Caki2 (cell line): ENCODE results near the gene MIGA1. TPM values are rescaled to one million over a fixed set of nuclear protein-coding genes. Genes with fewer than 3 reads are reported as not detected.
"Not testable (repeated sequence)": the region's sequence is repeated elsewhere in the genome, so short reads cannot be mapped to it uniquely, and the experiment has no call there.

Experiments
- DNase-seq: peaks from one replicate; pipeline ENCODE4 v3.0.0-alpha.2; 2015; ENCODE audit warnings: low read depth
- in situ Hi-C: cut with HindIII; loops from 2 replicates; pipeline ENCODE4 v1.10.0; 2016; ENCODE audit warnings: low sequenced_read_pairs, low pct_unique_long_range_greater_than_20kb, mixed read lengths
- total RNA-seq: library from RNA; depleted of rRNA; stranded (reverse); fragments of >200 nt; shearing (Covaris generic); gene quantifications from 2 replicates; pipeline ENCODE4 v1.2.3, GENCODE V29; 2014; ENCODE audit warnings: low replicate concordance

The MIGA1 gene
- total RNA-seq, 1 experiment from 2014 or later: 2.8 TPM

DNA sequence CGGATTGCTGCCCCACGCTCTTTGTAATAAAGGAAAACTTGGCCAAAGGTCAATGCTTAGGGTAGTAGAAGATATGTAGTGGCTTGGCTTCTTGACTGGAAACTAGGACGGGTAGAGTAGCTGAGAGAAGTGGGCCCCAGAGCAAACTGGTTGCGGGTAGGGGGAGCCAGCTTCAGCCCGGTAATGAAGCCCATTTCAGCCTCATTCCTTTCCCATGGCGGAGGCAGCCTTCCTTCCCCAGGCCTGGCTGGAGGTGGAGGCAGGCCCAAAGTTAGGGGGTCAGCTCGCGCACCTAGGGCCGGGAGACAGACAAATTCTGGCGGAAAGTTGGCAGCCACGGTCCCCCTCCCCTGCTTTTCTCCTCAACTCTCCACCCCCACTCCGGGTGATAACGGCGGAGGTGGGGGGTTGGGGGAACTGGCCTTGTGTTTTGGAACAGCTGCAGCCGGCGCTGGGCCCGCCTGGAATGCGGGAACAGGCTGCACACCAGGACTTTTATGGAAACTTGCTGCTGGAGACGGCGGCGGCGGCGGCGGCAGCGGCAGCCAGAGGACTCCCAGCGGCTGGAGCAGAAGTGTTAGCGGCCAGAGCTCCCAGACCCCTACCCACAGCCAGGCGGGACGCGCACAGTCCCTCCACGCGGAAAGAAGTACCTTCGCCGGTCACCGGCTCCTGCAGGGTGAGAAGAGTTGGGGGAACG is 108.8 kb downstream of the MIGA1 start, which contains the start of gene NEXN:
Gene NEXN (plus strand): TSS at position 544 of the 700 bp plus-strand sequence. CDS start 27,483 bp downstream, outside the sequence.
- in situ Hi-C loops: no loop called here
- peak; percentile 64 for DNase-seq

DNA sequence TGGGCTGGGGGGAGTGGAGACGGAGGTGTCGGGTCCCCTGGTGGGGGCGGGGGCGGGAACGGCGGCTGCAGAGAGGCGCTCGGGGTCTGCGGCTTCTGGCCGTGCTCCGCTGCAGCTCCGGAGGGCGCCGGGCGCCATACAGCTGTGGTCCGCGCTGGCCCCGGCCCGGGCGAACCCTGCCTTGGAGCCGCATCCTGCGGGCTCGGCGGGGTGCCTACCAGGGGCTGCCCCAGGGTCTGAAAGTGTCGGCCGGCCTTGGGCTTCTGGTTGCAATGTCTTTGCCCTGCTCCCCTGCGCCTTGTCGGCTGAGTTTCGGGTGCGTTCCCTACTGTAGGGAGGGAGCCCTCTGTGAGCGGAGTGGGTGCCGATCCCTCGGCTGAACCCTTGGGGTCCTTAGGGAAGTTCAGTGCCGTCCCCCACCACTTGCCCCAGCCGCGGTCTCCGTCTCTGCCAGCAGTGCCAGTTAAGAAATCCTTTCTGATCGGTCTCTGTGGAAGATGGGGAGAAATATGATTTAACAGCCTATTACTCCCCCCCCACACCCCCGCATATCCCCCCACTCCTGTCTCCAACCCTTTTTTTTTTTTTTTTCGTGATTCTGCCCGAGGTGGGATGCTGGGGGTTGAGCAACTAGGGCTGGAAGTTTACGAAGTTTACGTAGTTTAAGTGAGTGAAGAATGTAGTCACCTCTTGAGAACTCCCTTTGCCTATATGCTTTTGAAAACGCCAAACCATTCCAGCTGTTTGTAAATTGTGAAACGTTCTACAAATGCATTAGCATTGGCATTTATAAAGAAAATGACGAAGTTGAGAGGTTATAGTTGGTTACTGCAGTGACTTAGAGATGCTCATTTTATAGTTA is 109.6 kb downstream of the MIGA1 start:
- DNase-seq: peak; percentile 51
- in situ Hi-C loops: no loop called here

DNA sequence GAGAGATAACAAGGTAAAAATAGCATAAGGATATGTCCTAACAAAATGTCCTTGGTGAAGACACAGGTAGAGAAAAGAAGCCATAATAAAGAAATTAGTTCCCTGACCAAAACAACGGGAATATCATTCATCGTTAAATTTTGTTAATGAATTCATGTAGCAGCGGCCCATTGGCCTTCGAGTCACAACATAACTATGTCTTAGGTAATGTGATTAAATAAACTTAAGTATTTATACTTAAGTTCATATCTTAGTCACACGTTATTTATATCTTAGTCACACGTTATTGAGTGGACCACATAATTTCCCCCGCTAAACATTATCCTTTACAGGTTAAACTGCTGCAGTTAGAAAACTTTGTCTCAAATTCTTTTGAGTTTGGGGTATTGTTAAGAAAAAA is 110.2 kb downstream of the MIGA1 start:
- DNase-seq: peak; percentile 63
- in situ Hi-C loops: no loop called here

- in situ Hi-C loops: no loop called here
Measured at GRCh38 chr1:77891200-77891599, 111.8 kb downstream of the MIGA1 start.

DNA sequence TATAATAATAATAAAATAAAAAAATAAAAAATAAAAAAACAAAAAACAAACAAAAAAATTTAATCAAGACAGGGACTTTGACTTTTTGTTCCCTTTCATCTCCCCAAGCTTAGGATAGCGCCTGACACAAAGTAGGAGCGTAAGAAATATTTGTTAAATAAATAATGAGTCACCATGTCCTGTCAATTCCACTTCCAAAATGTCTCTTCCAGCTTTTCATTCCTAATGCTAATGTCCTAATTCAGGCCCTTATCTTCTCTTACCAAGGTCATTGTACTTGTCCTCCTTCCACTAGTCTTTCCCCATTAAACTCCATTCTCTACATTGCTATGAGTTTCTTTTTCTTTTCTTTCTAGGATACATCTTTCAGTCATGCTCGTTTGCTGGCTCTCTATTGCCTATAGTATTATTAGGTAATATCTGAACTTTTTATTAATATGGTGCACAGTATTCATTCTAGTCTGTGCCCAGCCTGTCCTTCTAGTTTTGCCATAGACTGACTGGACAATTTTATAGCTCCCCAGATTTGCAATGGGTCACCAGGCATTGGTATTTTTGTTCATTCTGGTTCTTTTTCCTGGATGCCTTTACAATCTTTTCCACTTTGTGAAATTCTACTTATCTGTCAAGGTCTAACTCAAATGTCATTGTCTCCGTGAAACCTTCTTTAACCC is 120.3 kb downstream of the MIGA1 start:
- in situ Hi-C loops: no loop called here
- DNase-seq: no peak

More at GRCh38 chr1:77891200-77891599, 111.8 kb downstream of the MIGA1 start:
- no peak for DNase-seq

- peak; percentile 35 for DNase-seq
- in situ Hi-C loops: no loop called here
Measured at GRCh38 chr1:77900687-77901293, 121.3 kb downstream of the MIGA1 start.

GRCh38 chr1:77905603-77906002 is 126.2 kb downstream of the MIGA1 start:
- no peak for DNase-seq
- in situ Hi-C loops: no loop called here

- in situ Hi-C loops: no loop called here
- DNase-seq: no peak
Measured at GRCh38 chr1:77906019-77906545, 126.6 kb downstream of the MIGA1 start.

GRCh38 chr1:77906624-77907023 is 127.2 kb downstream of the MIGA1 start:
- in situ Hi-C loops: no loop called here
- DNase-seq: no peak

- DNase-seq: no peak
- in situ Hi-C loops: no loop called here
Measured at GRCh38 chr1:77910116-77910515, 130.7 kb downstream of the MIGA1 start.

DNA sequence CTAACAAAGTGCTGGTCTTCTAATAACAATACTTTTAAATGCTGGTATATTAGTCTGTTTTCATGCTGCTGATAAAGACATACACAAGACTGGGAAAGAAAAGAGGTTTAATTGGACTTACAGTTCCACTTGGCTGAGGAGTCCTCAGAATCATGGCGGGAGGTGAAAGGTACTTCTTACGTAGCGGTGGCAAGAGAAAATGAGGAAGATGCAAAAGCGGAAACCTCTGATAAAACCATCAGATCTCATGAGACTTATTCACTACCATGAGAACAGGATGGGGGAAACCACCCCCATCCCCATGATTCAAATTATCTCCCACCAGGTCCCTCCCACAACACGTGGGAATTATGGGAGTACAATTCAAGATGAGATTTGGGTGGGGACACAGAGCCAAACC is 139.5 kb downstream of the MIGA1 start:
- in situ Hi-C loops, DNase-seq: not testable (repeated sequence)

DNA sequence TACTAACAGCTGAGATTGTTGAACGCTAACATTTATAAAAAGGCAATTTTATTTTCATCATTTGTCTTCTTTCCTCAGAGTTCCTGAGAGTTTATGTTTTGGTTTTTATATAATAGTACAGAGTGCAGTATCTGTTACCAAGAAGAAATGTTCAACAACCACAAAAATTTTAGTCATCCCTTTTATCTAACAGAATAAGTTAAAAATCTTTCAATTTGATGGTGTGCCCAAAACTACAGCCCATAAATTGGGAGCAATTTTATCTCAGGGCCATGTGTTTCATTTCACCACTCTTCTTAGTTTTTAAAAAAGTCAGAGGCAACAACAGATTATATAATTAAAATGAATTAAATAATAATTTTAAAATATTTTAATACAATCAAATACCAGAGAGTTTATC is 146.1 kb downstream of the MIGA1 start:
- DNase-seq: no peak
- in situ Hi-C loops: no loop called here

DNA sequence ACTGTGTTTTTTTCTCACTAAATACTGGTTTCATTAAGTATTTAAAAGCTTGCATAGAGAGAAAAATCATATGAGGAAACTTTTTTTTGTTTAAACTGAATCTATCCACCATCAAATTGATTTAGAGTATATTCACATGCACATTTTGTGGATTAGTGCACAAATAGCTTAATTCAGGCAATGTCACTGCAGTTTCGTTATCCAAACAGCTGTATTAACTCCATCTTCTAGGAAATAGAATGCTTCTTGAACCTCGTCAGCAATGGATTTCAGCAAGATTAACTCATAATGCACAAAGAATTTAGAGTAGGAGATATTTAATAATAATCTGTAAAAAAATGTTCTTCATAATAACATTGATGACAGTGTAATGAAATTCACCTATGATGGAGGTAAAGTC is 146.5 kb downstream of the MIGA1 start:
- in situ Hi-C loops: no loop called here
- no peak for DNase-seq

DNA sequence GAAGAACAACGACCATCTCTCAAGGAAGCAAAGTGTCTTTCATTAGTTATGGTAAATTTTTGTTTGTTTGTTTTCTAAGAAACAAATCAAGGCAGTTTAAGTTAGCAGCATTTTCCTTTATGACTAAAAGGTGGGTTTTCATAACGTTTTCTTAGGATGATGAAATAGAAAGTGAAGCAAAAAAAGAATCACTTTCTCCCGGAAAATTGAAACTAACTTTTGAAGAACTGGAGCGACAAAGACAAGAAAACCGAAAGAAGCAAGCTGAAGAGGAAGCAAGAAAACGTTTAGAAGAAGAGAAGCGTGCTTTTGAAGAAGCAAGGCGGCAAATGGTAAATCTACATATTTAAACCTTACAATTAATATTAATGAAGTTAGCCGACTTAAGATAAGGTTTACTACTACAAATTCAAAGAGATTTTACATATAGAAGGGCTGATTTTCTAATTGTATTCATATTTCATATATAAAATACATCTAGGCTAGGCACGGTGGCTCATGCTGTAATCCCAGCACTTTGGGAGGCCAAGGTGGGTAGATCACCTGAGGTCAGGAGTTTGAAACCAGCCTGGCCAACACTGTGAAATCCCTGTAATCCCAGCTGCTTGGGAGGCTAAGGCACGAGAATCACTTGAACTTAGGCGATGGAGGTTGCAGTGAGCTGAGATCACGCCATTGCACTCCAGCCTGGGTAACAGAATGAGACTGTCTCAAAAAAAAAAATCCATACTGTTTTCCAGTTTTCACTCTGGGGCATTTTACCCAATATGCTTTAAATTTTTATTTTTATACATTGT is 147.3 kb downstream of the MIGA1 start:
- no peak for DNase-seq
- in situ Hi-C loops: no loop called here

DNA sequence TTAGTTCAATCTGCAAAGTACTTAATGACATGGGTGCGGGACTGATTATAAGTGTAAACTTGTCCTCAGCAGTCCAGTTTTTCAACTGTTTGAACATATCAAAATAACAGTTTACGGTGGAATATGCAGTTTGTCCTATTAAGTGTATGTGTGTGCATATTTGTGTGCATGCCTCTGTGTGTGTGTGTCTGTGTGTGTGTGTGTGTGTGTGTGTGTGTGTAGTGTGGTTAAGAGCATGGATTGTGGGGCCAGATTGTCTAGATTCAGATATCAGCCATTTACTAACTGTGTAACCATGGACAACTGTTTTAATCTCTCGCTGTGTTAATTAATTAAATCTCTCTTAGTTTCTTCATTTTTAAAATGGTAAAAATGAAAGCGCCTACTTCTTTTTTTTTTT is 148.0 kb downstream of the MIGA1 start:
- DNase-seq: no peak
- in situ Hi-C loops: no loop called here
